ENCODE data around the gene CD96.

Gene CD96

DNA sequence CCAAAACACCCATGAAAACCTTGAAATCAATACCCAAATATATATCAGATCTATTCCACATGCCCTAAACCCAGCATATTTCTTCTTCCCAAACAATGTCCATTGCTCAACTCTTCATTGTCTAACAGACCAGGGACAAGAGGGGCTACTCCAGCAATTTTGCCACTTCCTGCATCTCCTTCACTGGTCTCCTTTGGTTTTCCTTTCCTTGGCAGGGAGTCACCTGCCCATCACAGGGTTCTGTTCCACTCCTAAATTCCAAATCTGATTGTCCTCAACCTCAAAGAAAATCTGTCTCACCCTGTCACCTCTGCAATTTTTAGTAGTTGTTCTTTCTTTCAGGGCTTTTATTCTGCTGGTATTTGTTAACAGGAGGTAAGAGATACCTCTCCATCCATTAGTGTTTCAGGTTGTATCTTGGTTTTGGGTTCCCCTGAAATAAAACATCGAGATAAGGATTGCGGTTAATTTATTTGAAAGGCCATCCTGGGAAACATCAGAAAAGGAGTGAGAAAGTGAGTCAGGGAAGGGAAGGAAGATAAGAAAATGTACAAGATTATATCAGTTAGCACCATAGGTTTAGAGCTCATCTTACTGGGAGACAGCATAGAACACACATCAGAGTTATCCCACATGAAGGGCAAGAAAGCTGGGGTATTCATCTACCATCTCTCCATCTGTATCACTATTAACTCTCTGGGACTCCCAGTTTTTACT, 39.6 kb downstream of the CD96 start:
- H3K9ac ChIP-seq (ENCODE audit: low read length in 2 of 2), result no peak overlapping the region
- no peaks in the 10 kb centered on the region for H3K4me1 ChIP-seq (ENCODE audit: control insufficient read depth, insufficient read depth, low read length)
- H3K36me3 ChIP-seq (ENCODE audit: control insufficient read depth in 2 of 2, insufficient read depth in 2 of 2, low read length in 2 of 2), result no peaks in the 10 kb centered on the region
- no peaks in the 10 kb centered on the region for H3K9me3 ChIP-seq (ENCODE audit: control insufficient read depth in 2 of 2, low read length in 2 of 2)
- no peak overlapping the region for H3K4me3 ChIP-seq (ENCODE audit: low read length in 2 of 2)
- no peak overlapping the region for H3K27ac ChIP-seq (ENCODE audit: low read length)
- no peaks in the 10 kb centered on the region for H3K27me3 ChIP-seq (ENCODE audit: control insufficient read depth in 1 of 2, insufficient read depth in 2 of 2, low read length in 2 of 2)

DNA sequence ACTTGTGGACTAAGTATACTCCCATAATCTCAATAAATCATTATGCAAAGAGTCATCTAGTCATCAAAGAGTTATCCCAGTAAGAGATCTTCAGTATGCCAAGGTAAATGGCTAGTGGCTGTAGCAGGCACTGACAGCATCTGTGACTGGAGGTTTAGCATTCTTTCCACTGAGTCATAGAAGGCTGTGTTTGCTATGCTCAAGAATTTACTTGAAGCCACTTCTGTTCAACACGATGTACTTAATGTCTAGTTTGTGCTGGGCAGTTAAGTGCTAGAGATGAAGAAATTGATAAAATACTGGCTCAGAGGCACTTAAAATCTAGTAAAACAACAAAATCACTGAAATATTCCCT, 40.1 kb downstream of the CD96 start:
- Histone ChIP-seq H3K9me3 (ENCODE audit: control insufficient read depth in 2 of 2, low read length in 2 of 2) (no peaks in the 10 kb centered on the region), H3K9ac (ENCODE audit: low read length in 2 of 2) (no peak overlapping the region), H3K27ac (ENCODE audit: low read length) (no peak overlapping the region), H3K27me3 (ENCODE audit: control insufficient read depth in 1 of 2, insufficient read depth in 2 of 2, low read length in 2 of 2) (no peaks in the 10 kb centered on the region), H3K4me1 (ENCODE audit: control insufficient read depth, insufficient read depth, low read length) (no peaks in the 10 kb centered on the region), H3K4me3 (ENCODE audit: low read length in 2 of 2) (no peak overlapping the region), H3K36me3 (ENCODE audit: control insufficient read depth in 2 of 2, insufficient read depth in 2 of 2, low read length in 2 of 2) (no peaks in the 10 kb centered on the region)

- no peak overlapping the region for H3K9ac ChIP-seq (ENCODE audit: low read length in 2 of 2)
- no peak overlapping the region for H3K4me3 ChIP-seq (ENCODE audit: low read length in 2 of 2)
- H3K9me3 ChIP-seq (ENCODE audit: control insufficient read depth in 2 of 2, low read length in 2 of 2), result peaks cover 0 to 3% of the 10 kb centered on the region in 2 donors
- no peak overlapping the region for H3K27ac ChIP-seq (ENCODE audit: low read length)
- H3K36me3 ChIP-seq (ENCODE audit: control insufficient read depth in 2 of 2, insufficient read depth in 2 of 2, low read length in 2 of 2), result no peaks in the 10 kb centered on the region
- no peaks in the 10 kb centered on the region for H3K4me1 ChIP-seq (ENCODE audit: control insufficient read depth, insufficient read depth, low read length)
- no peaks in the 10 kb centered on the region for H3K27me3 ChIP-seq (ENCODE audit: control insufficient read depth in 1 of 2, insufficient read depth in 2 of 2, low read length in 2 of 2)
Observed at GRCh38 chr3:111584744-111585143, 42.7 kb downstream of the CD96 start.

DNA sequence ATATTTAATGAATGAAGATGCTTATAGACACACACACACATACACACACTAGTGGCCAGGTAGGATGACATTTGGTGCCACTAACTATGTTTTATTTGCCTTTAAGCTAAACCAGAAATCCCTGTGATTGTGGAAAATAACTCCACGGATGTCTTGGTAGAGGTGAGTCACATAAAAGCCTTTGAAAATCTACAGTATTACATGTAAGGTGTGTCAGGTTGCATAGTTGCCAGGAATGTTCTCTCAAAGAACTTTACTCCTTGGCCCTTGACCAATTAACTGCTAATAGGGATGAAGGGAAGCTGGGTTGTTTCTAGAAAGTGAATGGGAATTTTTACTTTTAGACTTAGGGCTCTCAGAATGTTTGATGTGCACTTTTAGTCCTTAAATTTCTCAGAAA, 43.2 kb downstream of the CD96 start:
- Histone ChIP-seq H3K27me3 (ENCODE audit: control insufficient read depth in 1 of 2, insufficient read depth in 2 of 2, low read length in 2 of 2) (no peaks in the 10 kb centered on the region), H3K4me3 (ENCODE audit: low read length in 2 of 2) (no peak overlapping the region), H3K4me1 (ENCODE audit: control insufficient read depth, insufficient read depth, low read length) (no peaks in the 10 kb centered on the region), H3K9me3 (ENCODE audit: control insufficient read depth in 2 of 2, low read length in 2 of 2) (peaks cover 0 to 3% of the 10 kb centered on the region in 2 donors), H3K27ac (ENCODE audit: low read length) (no peak overlapping the region), H3K36me3 (ENCODE audit: control insufficient read depth in 2 of 2, insufficient read depth in 2 of 2, low read length in 2 of 2) (no peaks in the 10 kb centered on the region), H3K9ac (ENCODE audit: low read length in 2 of 2) (no peak overlapping the region)

DNA sequence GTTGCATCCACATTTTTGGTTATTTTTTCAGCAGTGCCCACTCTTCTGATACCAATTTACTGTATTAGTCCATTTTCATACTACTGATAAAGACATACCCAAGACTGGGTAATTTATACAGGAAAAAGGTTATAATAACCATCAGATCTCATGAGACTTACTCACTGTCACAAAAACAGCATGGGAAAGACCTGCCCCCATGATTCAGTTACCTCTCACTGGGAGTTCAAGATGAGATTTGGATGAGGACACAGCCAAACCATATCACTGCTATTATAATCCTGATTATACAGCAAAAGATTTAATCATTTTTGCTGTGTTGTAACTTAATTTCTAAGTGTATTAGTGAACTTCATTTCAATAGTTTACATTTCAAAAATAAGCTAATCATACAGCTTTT, 46.5 kb downstream of the CD96 start:
- Histone ChIP-seq H3K27me3 (ENCODE audit: control insufficient read depth in 1 of 2, insufficient read depth in 2 of 2, low read length in 2 of 2) (no peaks in the 10 kb centered on the region), H3K9me3 (ENCODE audit: control insufficient read depth in 2 of 2, low read length in 2 of 2) (peaks cover 0 to 3% of the 10 kb centered on the region in 2 donors), H3K4me3 (ENCODE audit: low read length in 2 of 2) (no peak overlapping the region), H3K27ac (ENCODE audit: low read length) (no peak overlapping the region), H3K4me1 (ENCODE audit: control insufficient read depth, insufficient read depth, low read length) (no peaks in the 10 kb centered on the region), H3K36me3 (ENCODE audit: control insufficient read depth in 2 of 2, insufficient read depth in 2 of 2, low read length in 2 of 2) (no peaks in the 10 kb centered on the region), H3K9ac (ENCODE audit: low read length in 2 of 2) (no peak overlapping the region)

- peaks cover 0 to 3% of the 10 kb centered on the region in 2 donors for H3K9me3 ChIP-seq (ENCODE audit: control insufficient read depth in 2 of 2, low read length in 2 of 2)
- H3K27me3 ChIP-seq (ENCODE audit: control insufficient read depth in 1 of 2, insufficient read depth in 2 of 2, low read length in 2 of 2), result no peaks in the 10 kb centered on the region
- H3K36me3 ChIP-seq (ENCODE audit: control insufficient read depth in 2 of 2, insufficient read depth in 2 of 2, low read length in 2 of 2), result no peaks in the 10 kb centered on the region
- H3K4me3 ChIP-seq (ENCODE audit: low read length in 2 of 2), result no peak overlapping the region
- no peak overlapping the region for H3K9ac ChIP-seq (ENCODE audit: low read length in 2 of 2)
- no peak overlapping the region for H3K27ac ChIP-seq (ENCODE audit: low read length)
- no peaks in the 10 kb centered on the region for H3K4me1 ChIP-seq (ENCODE audit: control insufficient read depth, insufficient read depth, low read length)
Observed at GRCh38 chr3:111589303-111590142, 47.5 kb downstream of the CD96 start.

- Histone ChIP-seq H3K27ac (ENCODE audit: low read length) (no peak overlapping the region), H3K9ac (ENCODE audit: low read length in 2 of 2) (no peak overlapping the region), H3K36me3 (ENCODE audit: control insufficient read depth in 2 of 2, insufficient read depth in 2 of 2, low read length in 2 of 2) (no peaks in the 10 kb centered on the region), H3K4me3 (ENCODE audit: low read length in 2 of 2) (no peak overlapping the region), H3K27me3 (ENCODE audit: control insufficient read depth in 1 of 2, insufficient read depth in 2 of 2, low read length in 2 of 2) (no peaks in the 10 kb centered on the region), H3K4me1 (ENCODE audit: control insufficient read depth, insufficient read depth, low read length) (no peaks in the 10 kb centered on the region), H3K9me3 (ENCODE audit: control insufficient read depth in 2 of 2, low read length in 2 of 2) (peaks cover 0 to 3% of the 10 kb centered on the region in 2 donors)
Observed at GRCh38 chr3:111590143-111590491, 48.1 kb downstream of the CD96 start.

DNA sequence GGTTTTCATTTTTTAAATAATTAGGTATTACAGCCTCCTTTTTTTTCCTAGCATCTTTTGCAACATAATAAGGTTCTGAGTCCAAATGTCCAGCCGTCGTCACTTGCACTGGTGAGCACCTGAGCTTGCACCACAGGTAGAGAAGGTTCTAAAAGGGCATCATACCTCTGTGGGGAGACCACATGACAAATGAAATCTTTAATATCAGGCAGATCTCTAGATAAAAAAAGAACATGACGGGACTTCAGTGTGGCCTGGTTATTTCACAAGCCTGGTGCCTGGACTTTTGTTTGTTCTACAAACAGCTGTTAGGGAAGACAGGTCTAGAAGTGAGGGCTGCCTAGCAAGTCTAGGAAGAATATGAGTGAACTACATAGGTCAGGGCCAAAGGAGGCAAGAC, 49.6 kb downstream of the CD96 start:
- Histone ChIP-seq H3K36me3 (ENCODE audit: control insufficient read depth in 2 of 2, insufficient read depth in 2 of 2, low read length in 2 of 2) (no peaks in the 10 kb centered on the region), H3K4me1 (ENCODE audit: control insufficient read depth, insufficient read depth, low read length) (no peaks in the 10 kb centered on the region), H3K9ac (ENCODE audit: low read length in 2 of 2) (no peak overlapping the region), H3K4me3 (ENCODE audit: low read length in 2 of 2) (no peak overlapping the region), H3K9me3 (ENCODE audit: control insufficient read depth in 2 of 2, low read length in 2 of 2) (peaks cover 0 to 3% of the 10 kb centered on the region in 2 donors), H3K27me3 (ENCODE audit: control insufficient read depth in 1 of 2, insufficient read depth in 2 of 2, low read length in 2 of 2) (no peaks in the 10 kb centered on the region), H3K27ac (ENCODE audit: low read length) (no peak overlapping the region)

- Histone ChIP-seq H3K27ac (ENCODE audit: low read length) (no peak overlapping the region), H3K9me3 (ENCODE audit: control insufficient read depth in 2 of 2, low read length in 2 of 2) (peaks cover 0 to 3% of the 10 kb centered on the region in 2 donors), H3K27me3 (ENCODE audit: control insufficient read depth in 1 of 2, insufficient read depth in 2 of 2, low read length in 2 of 2) (no peaks in the 10 kb centered on the region), H3K4me1 (ENCODE audit: control insufficient read depth, insufficient read depth, low read length) (no peaks in the 10 kb centered on the region), H3K36me3 (ENCODE audit: control insufficient read depth in 2 of 2, insufficient read depth in 2 of 2, low read length in 2 of 2) (no peaks in the 10 kb centered on the region), H3K4me3 (ENCODE audit: low read length in 2 of 2) (no peak overlapping the region), H3K9ac (ENCODE audit: low read length in 2 of 2) (no peak overlapping the region)
Observed at GRCh38 chr3:111592143-111592542, 50.1 kb downstream of the CD96 start.

DNA sequence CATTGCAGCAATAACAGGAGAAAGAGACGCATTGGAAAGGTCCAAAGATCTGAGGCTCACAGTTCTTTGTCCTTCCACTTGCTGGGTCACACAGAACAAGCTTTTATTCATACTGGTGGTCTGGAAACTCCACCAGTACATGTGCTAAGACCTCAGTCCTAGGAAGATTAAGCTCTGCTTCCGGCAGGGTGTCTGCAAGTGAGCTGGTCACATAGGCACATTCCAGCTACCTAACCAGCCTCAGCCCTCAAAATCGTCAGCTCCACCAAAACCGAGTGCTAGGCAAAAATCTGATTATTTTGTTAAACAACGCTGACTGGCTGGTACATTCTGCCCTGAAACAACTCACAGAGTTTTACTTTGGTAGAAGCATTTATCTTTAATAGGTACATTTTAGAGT, 50.9 kb downstream of the CD96 start:
- Histone ChIP-seq H3K4me3 (ENCODE audit: low read length in 2 of 2) (no peak overlapping the region), H3K36me3 (ENCODE audit: control insufficient read depth in 2 of 2, insufficient read depth in 2 of 2, low read length in 2 of 2) (no peaks in the 10 kb centered on the region), H3K9ac (ENCODE audit: low read length in 2 of 2) (no peak overlapping the region), H3K27ac (ENCODE audit: low read length) (no peak overlapping the region), H3K9me3 (ENCODE audit: control insufficient read depth in 2 of 2, low read length in 2 of 2) (no peaks in the 10 kb centered on the region), H3K27me3 (ENCODE audit: control insufficient read depth in 1 of 2, insufficient read depth in 2 of 2, low read length in 2 of 2) (no peaks in the 10 kb centered on the region), H3K4me1 (ENCODE audit: control insufficient read depth, insufficient read depth, low read length) (no peaks in the 10 kb centered on the region)

GRCh38 chr3:111593666-111594065, 51.7 kb downstream of the CD96 start:
- Histone ChIP-seq H3K36me3 (ENCODE audit: control insufficient read depth in 2 of 2, insufficient read depth in 2 of 2, low read length in 2 of 2) (no peaks in the 10 kb centered on the region), H3K4me1 (ENCODE audit: control insufficient read depth, insufficient read depth, low read length) (no peaks in the 10 kb centered on the region), H3K9me3 (ENCODE audit: control insufficient read depth in 2 of 2, low read length in 2 of 2) (no peaks in the 10 kb centered on the region), H3K27ac (ENCODE audit: low read length) (no peak overlapping the region), H3K9ac (ENCODE audit: low read length in 2 of 2) (no peak overlapping the region), H3K4me3 (ENCODE audit: low read length in 2 of 2) (no peak overlapping the region), H3K27me3 (ENCODE audit: control insufficient read depth in 1 of 2, insufficient read depth in 2 of 2, low read length in 2 of 2) (no peaks in the 10 kb centered on the region)

Measured in stomach smooth muscle (tissue), 2 donors.